Stimulated activated CD4-positive, alpha-beta T cell treated with anti-CD3 and anti-CD28 coated beads, Interleukin-12 subunit alpha, Interleukin-12 subunit beta, amount 100 ng/mL, for 24 hours (primary cell): ENCODE results near the gene LRRC17.
"Not testable (repeated sequence)": the region's sequence is repeated elsewhere in the genome, so short reads cannot be mapped to it uniquely, and the experiment has no call there.

ENCODE experiments used
- DNase-seq, 2 experiments: peaks; one replicate each; pipeline ENCODE4 v3.0.0-alpha.2; 2020; ENCODE audit warnings: low read depth in 2 of 2

LRRC17 gene

GRCh38 chr7:102897856-102898531, 14.8 kb upstream of the LRRC17 start:
- DNase-seq = no peak

GRCh38 chr7:102898532-102898859, 14.3 kb upstream of the LRRC17 start:
- no peak for DNase-seq

GRCh38 chr7:102902052-102902451, 10.7 kb upstream of the LRRC17 start:
- DNase-seq = not testable (repeated sequence)

DNA sequence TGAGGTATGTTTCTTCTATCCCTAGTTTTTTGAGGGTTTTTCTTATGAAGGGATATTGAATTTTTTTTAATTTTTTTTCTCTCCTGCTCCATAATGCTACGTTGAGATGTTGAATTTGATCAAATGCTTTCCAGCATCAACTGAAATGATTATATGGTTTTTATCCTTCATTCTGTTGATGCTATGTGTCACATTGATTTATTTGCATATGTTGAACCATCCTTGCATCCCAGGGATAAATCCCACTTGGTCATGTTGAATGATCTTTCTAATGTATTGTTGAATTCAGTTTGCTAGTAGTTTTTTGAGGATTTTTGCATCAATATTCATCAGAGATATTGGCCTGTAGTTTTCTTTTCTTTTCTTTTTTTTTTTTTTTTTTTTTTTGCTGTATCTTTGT, 9.2 kb upstream of the LRRC17 start:
- not testable (repeated sequence) for DNase-seq

DNA sequence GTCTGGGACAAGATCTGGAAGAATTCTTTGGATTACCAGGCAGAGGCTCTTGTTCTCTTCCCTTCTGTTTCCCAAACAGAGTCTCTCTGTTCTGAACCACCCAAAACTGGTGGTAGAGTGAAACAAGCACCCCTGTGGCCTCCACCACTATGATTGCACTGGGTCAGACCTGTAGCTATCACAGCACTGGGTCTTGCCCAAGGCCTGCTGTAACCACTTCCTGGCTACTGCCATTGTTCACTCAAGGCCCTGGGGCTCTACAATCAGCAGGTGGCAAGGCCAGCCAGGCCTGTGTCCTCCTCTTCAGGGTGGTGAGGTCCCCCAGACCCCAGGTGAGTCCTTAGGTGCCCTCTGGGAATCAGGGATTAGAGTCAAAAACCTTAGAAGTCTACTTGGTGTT, 4.1 kb upstream of the LRRC17 start:
- no peak for DNase-seq

DNA sequence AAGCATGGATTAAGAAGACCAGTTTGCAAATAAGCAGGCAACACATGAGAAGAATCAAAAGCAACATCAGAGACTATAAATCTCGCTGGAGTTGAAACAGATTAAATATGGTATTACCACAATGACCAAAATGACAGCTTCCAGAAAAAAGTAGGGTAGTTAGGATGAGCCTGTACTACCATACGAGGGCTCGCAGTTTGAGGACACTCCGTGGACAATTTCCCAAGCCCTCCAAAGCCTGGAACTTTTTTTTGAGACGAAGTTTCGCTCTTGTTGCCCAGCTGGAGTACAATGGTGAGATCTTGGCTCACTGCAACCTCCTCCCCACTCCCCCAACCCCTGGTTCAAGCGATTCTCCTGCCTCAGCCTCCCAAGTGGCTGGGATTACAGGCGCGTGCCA, 1.0 kb downstream of the LRRC17 start:
- no peak for DNase-seq

DNA sequence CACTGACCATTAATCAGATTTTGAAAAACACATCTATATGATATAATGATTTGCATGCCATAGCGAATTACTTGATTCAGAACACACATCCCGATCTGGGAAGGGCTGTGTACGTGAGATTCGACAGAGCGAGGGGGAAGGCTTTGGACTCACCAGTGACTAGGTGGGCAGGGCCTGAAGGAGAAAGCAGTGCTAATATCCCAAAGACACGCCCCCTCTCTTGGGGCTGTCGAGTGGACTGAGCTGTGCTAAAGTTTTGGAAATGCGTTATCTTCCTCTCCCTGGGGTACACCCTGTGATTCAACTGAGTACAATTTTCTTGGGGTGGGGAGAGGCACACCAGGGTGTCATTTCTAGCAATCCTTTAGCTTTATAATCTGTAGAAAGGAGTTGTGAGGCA, 1.8 kb downstream of the LRRC17 start:
- DNase-seq = no peak

DNA sequence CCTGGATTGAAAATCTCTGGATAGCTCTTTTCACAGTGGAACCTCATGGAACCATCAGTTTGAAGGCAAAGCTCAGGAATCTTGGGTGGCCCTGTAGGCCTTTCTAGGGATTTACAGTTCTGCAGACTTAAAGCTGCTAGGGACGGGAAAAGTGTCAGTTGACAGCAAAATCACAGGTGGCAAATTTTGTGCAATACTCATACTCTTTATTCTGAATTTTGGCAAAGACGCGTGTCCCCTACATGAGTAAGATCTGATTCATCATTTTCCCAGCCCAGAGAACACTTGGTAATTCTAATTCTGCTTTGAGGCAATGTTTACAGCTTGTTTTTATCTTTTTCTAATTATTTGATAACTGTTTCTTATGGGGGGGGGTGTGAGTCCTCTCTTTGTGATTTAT, 3.6 kb downstream of the LRRC17 start:
- no peak for DNase-seq

- no peak for DNase-seq
Observed at GRCh38 chr7:102916881-102917280, 4.1 kb downstream of the LRRC17 start.

DNA sequence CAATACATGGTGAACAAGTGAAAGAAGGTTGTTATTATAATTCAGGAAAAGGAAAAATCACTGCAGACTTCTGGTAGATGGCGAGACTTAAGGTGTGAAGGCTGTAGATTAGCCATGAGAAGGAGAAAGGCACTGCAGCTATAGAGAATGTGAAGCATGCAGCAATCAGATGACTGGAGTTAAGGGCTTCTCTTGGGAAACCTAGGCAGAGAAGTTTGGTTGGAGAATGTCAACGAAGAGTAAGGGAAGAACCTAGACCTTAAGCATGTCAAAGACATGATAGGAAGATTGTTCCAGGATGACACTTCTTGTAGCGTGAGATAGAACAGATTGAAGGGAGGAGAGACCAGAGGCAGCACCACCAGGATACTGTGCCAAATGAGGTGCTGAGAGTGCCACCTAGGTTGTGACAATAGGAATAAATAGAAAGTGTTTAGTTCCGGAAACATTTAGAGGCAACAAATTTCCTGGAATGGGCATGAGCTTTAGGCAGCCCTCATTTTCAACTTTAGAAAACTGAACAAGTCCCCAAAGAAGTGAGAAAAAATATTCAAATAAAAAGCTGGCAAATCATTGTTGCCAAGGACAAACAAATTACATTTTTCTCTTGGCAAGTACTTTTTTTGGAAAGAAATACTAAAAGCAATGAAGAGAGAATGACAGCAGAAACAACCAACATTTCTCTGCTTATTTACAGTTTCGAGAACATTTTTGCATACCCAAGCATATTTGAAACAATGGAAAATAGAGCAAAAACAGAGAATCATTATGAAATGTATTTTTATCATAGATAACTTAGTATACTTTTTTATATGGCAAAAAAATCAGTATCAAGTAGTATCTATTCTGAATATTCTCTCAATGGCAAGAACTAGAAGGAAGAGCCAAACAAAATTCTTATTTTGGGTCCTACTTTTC, 4.9 kb downstream of the LRRC17 start:
- no peak for DNase-seq

GRCh38 chr7:102918845-102919244, 6.0 kb downstream of the LRRC17 start:
- no peak for DNase-seq

DNA sequence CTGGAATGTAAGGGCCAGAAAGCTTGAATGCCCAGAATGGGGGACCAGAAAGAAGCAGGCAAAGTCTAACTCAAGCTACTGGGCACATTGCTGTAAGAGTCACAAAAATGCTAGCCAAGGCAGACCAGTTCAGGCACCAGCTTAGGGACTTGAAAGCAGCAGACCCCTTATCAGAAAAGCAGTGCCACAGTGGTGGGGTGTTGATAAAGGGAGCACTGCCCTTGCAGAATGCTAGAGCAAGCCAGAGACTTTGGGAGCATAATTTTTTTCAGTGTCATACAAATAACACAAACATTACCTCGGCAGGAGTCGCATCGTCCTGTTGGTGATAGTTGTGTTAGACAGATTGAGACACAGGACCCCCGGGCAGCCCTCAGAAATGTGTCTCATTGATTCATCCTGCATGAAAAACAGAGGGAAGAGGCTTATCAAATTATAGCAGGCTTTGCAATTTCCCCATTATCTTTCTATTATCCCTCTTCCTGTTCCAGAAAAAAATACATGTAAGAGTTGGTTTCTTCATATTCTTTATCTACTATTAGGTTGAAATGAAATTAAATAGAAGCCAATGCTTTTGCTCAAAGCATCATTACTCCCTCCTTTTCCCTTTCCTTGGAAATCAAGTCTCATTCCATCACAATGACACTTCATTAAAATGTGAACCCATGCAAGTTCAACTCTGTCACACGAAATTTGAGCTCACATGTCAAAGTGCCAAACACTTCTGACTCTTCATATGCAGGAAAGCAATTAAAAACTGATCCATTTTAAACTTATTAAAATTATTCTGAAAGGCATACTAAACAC, 13.4 kb downstream of the LRRC17 start:
- no peak for DNase-seq

DNA sequence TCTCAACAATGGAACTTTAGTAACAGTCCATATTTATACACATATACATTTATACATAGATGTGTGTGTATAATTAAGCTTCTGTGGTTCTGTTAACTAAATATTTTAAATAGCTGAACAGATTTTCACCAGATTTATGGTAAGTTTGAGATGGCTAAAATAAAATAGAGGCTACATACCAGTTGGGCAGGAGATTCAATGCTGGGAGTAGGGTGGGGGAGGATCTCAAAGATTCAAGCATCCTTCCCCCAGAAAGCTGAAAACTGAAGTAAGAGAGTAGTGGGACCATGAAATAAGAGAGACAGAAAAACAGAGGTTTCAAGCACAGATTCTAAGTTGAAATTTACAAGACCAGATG, 14.0 kb downstream of the LRRC17 start:
- DNase-seq = no peak

DNA sequence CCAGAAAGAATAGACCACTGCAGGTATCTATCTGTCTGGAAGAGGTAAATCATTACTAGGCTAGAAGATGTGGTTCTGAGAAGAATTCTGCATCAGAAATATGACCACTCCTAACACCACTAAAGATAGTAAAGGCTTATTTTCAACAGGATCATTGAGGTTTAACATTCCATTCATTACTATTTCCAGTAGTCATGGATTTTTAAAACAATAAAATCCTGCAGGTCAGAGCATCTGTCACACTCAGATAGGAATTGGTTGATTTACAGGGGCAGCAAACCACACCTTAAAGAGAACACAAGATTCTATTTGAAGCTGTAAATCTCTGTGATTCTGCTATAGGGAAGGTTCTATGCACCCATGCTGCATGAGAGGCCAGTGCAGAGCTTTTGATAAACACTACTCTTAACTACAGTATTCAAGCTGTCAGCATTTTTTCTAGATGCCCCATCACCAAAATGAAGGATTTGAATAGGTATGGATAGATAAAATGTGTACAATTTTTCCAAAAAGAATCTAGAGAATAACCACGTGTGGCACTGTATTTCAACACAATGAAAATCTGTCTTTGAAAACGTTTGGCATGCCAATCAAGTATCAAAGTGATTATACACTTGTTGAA, 14.6 kb downstream of the LRRC17 start:
- no peak for DNase-seq

DNA sequence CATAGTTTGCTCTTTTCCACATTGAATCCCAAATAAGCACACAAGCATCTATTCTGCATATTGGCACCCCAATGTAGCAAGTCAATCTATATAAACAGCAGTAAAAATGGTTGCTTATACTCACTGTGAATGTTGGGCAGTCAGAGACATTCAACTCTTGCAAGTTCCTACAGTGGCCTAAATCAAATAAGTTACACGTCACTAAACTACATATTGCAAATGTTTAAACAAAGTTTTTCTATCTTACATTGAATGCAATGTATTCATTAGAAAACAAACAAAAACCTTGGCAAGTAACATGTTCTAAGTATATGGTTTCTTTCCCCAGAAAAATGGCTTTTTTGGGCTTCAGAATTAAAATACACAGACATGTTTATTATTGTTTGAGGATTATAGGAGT, 19.0 kb downstream of the LRRC17 start:
- no peak for DNase-seq

- no peak for DNase-seq
Observed at GRCh38 chr7:102933763-102934162, 21.0 kb downstream of the LRRC17 start.

GRCh38 chr7:102934239-102934638, 21.4 kb downstream of the LRRC17 start:
- DNase-seq = no peak

GRCh38 chr7:102934701-102935100, 21.9 kb downstream of the LRRC17 start:
- DNase-seq = no peak

- no peak for DNase-seq
Observed at GRCh38 chr7:102935450-102936115, 22.8 kb downstream of the LRRC17 start.

DNA sequence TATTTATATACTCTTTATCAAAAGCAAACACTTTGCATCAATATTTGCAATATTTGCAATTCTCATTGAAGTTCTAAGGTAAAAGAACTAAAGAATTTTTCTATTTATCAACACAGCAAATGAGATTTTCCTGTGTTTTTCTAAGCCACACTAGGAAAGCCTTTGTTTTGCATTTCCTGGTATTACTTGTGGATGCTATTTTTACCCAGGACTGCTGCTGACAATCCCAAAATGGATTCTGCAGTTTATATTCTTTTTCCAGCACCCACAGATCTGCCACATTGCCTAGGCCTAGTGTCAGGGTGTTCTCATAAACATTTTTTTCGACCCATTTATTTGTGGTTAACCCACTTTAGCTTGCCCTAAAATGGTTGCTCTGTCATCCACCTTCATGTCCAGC, 25.9 kb downstream of the LRRC17 start:
- no peak for DNase-seq

GRCh38 chr7:102942181-102942866, 29.5 kb downstream of the LRRC17 start:
- no peak for DNase-seq
